Activated gamma-delta T cell (primary cell): ENCODE data around the gene KRT9.
A peak's percentile ranks its signal among the peaks of the same experiment; 100 is the strongest.
"Not testable (repeated sequence)": the region's sequence is repeated elsewhere in the genome, so short reads cannot be mapped to it uniquely, and the experiment has no call there.

Experiments used
- DNase-seq: peaks from one replicate; lab custom pipeline; 2025; lab: John Stamatoyannopoulos, UW

Gene KRT9

GRCh38 chr17:41578971-41579370 is 7.1 kb upstream of the KRT9 start:
- DNase-seq = no peak

- DNase-seq = no peak
Observed at GRCh38 chr17:41578538-41578937, 6.7 kb upstream of the KRT9 start.

GRCh38 chr17:41576740-41577139 is 4.9 kb upstream of the KRT9 start:
- not testable (repeated sequence) for DNase-seq

GRCh38 chr17:41575336-41575735 is 3.5 kb upstream of the KRT9 start:
- no peak for DNase-seq

GRCh38 chr17:41567317-41567716 is 4.5 kb downstream of the KRT9 start:
- DNase-seq = no peak

GRCh38 chr17:41565338-41565737 is 6.5 kb downstream of the KRT9 start:
- no peak for DNase-seq

- DNase-seq = no peak
Observed at GRCh38 chr17:41563607-41564170, 8.2 kb downstream of the KRT9 start.

GRCh38 chr17:41561554-41561953 is 10.3 kb downstream of the KRT9 start:
- DNase-seq = no peak

GRCh38 chr17:41559548-41559947 is 12.3 kb downstream of the KRT9 start:
- DNase-seq = no peak

- no peak for DNase-seq
Observed at GRCh38 chr17:41556931-41557330, 14.9 kb downstream of the KRT9 start.

- DNase-seq = no peak
Observed at GRCh38 chr17:41556306-41556705, 15.6 kb downstream of the KRT9 start.

- no peak for DNase-seq
Observed at GRCh38 chr17:41555105-41555887, 16.6 kb downstream of the KRT9 start.

GRCh38 chr17:41553987-41554680 is 17.7 kb downstream of the KRT9 start:
- DNase-seq = no peak

- no peak for DNase-seq
Observed at GRCh38 chr17:41553176-41553575, 18.7 kb downstream of the KRT9 start.

GRCh38 chr17:41552455-41552854 is 19.4 kb downstream of the KRT9 start:
- DNase-seq = no peak

GRCh38 chr17:41551365-41551764 is 20.5 kb downstream of the KRT9 start:
- no peak for DNase-seq

GRCh38 chr17:41549596-41550039 is 22.2 kb downstream of the KRT9 start:
- no peak for DNase-seq

GRCh38 chr17:41548844-41549595 is 22.8 kb downstream of the KRT9 start:
- peak; percentile 40 for DNase-seq

GRCh38 chr17:41547921-41548843 is 23.7 kb downstream of the KRT9 start:
- no peak for DNase-seq

GRCh38 chr17:41547378-41547841 is 24.4 kb downstream of the KRT9 start:
- no peak for DNase-seq

GRCh38 chr17:41546819-41547218 is 25.0 kb downstream of the KRT9 start:
- no peak for DNase-seq
